ENCODE data around the gene CXCL6. TPM values are rescaled to one million over a fixed set of nuclear protein-coding genes. Genes with fewer than 3 reads are reported as not detected.

CXCL6 gene
- polyA plus RNA-seq, 3 donors = not detected

DNA sequence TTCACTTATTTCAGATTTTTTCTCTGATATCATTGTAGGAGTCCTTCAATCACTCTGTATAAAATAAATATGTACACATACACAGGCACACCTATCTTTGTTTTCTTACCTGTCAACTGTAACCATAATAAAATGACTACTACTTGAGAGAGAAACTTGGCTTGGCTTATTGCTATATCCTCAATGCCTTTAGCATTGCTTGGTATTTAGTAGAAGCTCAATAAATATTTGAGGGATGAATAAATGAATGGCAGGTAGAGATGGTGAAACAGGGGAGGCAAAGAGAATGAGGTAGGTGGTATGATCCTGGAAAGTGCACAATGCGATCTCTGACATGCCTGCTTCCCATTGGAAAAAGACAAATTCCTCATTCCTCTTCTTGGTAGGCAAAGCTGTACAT lies 21.8 kb upstream of the CXCL6 start:
- H3K27me3 ChIP-seq (ENCODE audit: control insufficient read depth in 2 of 2, insufficient read depth in 2 of 2, low read length in 2 of 2) = no peaks in the 10 kb centered on the region
- H3K36me3 ChIP-seq (replicated peaks in 1 of 2; ENCODE audit: control insufficient read depth in 1 of 2, insufficient read depth in 2 of 2, low read length in 2 of 2) = no peaks in the 10 kb centered on the region
- H3K4me3 ChIP-seq (replicated peaks in 1 of 3; ENCODE audit: low read depth in 2 of 3, low read length in 3 of 3) = peak overlapping the region in 1 of 3 experiments; percentile 3
- peak overlapping the region in 1 of 2 donors; percentile 12 for H3K27ac ChIP-seq (ENCODE audit: low read depth in 1 of 2, low read length in 2 of 2)
- peaks cover 8 to 14% of the 10 kb centered on the region in 2 donors for H3K4me1 ChIP-seq (ENCODE audit: control insufficient read depth in 1 of 2, insufficient read depth in 2 of 2, low read length in 2 of 2)
- Mint-ChIP-seq H3K4me1 (peaks cover 12% of the 10 kb centered on the region), H3K36me3 (no peaks in the 10 kb centered on the region), H3K27me3 (ENCODE audit: low read depth in 3 of 3) (no peaks in the 10 kb centered on the region), H3K4me3 (no peak overlapping the region), H3K27ac (peak overlapping the region in 6 of 7 donors; percentile 5 to 76 (median 38)), H3K9me3 (peaks cover 0 to 4% (median 0%) of the 10 kb centered on the region in 7 donors)
- H2AFZ ChIP-seq (ENCODE audit: insufficient read depth, low read depth, low read length, poor library complexity, severe bottlenecking) = no peak overlapping the region
- H3K9ac ChIP-seq (ENCODE audit: insufficient read depth, low read length, poor library complexity, severe bottlenecking) = no peak overlapping the region
- no peak for TF ChIP-seq CTCF (IDR thresholded peaks at IDR 0.05)
- no peaks in the 10 kb centered on the region for H4K20me1 ChIP-seq (ENCODE audit: insufficient read depth, low read length)
- DNase-seq = no peak
- H3K4me2 ChIP-seq (replicated peaks; ENCODE audit: extremely low read depth, low read length, poor library complexity, severe bottlenecking) = no peak overlapping the region
- intact Hi-C loops (cut with micrococcal nuclease) = no loop called here
- no peaks in the 10 kb centered on the region for H3K9me3 ChIP-seq (replicated peaks in 1 of 2; ENCODE audit: control insufficient read depth in 1 of 2, insufficient read depth in 1 of 2, low read length in 2 of 2)
- no CpG with 5 or more reads among the region's 1 CpG for WGBS (ENCODE audit: insufficient coverage)
- H3K79me2 ChIP-seq (ENCODE audit: insufficient read depth, low read length) = no peaks in the 10 kb centered on the region

DNA sequence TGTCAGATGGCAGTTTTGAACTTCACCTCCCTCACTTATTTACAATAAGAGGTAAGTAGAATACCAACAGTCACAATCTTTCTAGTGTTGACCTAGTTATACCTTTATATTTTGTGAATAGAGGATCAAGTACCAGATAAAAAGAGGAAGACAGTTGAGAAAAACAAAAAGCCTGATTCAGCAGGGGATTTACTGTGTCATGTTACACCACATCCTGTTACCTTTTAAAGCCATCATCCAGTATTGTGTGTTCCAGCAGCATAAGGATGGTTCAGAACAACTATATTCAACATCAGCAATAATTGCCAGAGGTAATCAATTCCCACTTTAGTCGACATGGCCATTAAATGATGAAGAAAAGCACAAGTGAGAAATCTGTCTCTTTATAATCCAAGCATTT lies 21.3 kb upstream of the CXCL6 start:
- H3K4me2 ChIP-seq (replicated peaks; ENCODE audit: extremely low read depth, low read length, poor library complexity, severe bottlenecking) = no peak overlapping the region
- no peak overlapping the region for H2AFZ ChIP-seq (ENCODE audit: insufficient read depth, low read depth, low read length, poor library complexity, severe bottlenecking)
- no peaks in the 10 kb centered on the region for H3K27me3 Mint-ChIP-seq (ENCODE audit: low read depth in 3 of 3)
- no peaks in the 10 kb centered on the region for H3K27me3 ChIP-seq (ENCODE audit: control insufficient read depth in 2 of 2, insufficient read depth in 2 of 2, low read length in 2 of 2)
- no peak for TF ChIP-seq CTCF (IDR thresholded peaks at IDR 0.05)
- H3K9me3 Mint-ChIP-seq = peaks cover 0 to 4% (median 0%) of the 10 kb centered on the region in 7 donors
- peaks cover 8 to 14% of the 10 kb centered on the region in 2 donors for H3K4me1 ChIP-seq (ENCODE audit: control insufficient read depth in 1 of 2, insufficient read depth in 2 of 2, low read length in 2 of 2)
- intact Hi-C loops (cut with micrococcal nuclease) = no loop called here
- H3K4me1 Mint-ChIP-seq = peaks cover 12% of the 10 kb centered on the region
- peak; percentile 39 to 76 (median 71) for DNase-seq
- H3K4me3 Mint-ChIP-seq = no peak overlapping the region
- H3K9me3 ChIP-seq (replicated peaks in 1 of 2; ENCODE audit: control insufficient read depth in 1 of 2, insufficient read depth in 1 of 2, low read length in 2 of 2) = no peaks in the 10 kb centered on the region
- WGBS (ENCODE audit: insufficient coverage) = no CpG with 5 or more reads among the region's 1 CpG
- peak overlapping the region in 1 of 3 experiments; percentile 3 for H3K4me3 ChIP-seq (replicated peaks in 1 of 3; ENCODE audit: low read depth in 2 of 3, low read length in 3 of 3)
- H3K9ac ChIP-seq (ENCODE audit: insufficient read depth, low read length, poor library complexity, severe bottlenecking) = no peak overlapping the region
- H4K20me1 ChIP-seq (ENCODE audit: insufficient read depth, low read length) = no peaks in the 10 kb centered on the region
- H3K36me3 Mint-ChIP-seq = no peaks in the 10 kb centered on the region
- no peaks in the 10 kb centered on the region for H3K79me2 ChIP-seq (ENCODE audit: insufficient read depth, low read length)
- no peaks in the 10 kb centered on the region for H3K36me3 ChIP-seq (replicated peaks in 1 of 2; ENCODE audit: control insufficient read depth in 1 of 2, insufficient read depth in 2 of 2, low read length in 2 of 2)
- H3K27ac ChIP-seq (ENCODE audit: low read depth in 1 of 2, low read length in 2 of 2) = peak overlapping the region in 1 of 2 donors; percentile 12
- peak overlapping the region in 4 of 7 donors; percentile 5 to 76 (median 39) for H3K27ac Mint-ChIP-seq
